GM21360 (cell line): ENCODE results near the gene PPP2R2C.

Experiments
- ATAC-seq: cut with Tn5 transposase; IDR thresholded peaks from one replicate; pipeline ENCODE4 v1.9.1; 2021; ENCODE audit warnings: mild to moderate bottlenecking, moderate library complexity; ENCODE audit not compliant: unreplicated experiment

Gene PPP2R2C

DNA sequence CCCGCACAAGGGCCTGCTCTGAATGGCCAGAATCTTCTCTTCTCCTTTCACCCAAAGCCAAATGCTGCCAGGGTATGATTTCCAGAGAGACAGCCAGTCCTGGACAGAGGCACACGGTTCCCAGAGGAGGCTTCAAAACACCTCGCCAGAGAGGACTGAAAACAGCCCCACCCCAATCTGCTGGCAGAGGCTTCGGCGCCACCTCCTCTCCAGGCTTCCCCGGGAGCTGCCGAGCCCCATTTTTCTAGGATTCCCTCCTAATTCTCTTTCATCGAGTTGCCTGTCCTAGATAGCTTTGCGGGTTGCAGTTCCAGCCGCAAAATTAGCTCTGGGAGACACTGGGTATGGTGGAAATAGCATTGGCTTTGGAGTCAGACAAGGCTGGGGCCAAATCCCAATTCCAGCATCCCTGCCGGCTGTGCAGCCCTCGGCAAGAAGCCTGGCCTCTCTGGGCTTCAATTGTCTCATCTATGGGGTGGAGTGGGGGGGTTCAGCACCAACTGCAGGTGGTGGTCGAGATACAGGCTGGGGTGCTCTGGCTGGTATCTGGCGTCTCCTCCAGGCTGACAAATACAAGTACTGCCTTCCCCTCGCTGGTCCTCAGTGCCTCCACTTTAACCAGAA is 22.6 kb downstream of the PPP2R2C start:
- no peak for ATAC-seq

DNA sequence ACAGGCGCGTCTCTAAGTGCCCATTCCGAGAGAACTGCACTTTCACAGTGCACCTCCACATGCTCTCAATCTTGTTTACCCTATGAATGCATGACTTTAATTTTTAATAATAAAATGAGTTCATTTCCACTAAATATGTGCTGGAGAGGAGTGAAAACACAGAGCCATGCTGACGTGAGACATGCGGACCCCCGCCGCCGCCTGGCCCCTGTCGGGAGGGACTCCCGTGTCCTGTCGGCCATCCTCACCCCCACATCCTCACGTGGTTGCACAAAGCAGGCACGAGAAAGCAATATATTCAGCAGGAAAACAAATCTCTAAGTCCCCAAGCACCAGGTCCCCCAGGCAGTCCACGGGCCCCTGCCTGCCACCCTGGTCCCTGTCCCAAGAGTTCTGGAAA is 23.1 kb downstream of the PPP2R2C start:
- ATAC-seq, result no peak

DNA sequence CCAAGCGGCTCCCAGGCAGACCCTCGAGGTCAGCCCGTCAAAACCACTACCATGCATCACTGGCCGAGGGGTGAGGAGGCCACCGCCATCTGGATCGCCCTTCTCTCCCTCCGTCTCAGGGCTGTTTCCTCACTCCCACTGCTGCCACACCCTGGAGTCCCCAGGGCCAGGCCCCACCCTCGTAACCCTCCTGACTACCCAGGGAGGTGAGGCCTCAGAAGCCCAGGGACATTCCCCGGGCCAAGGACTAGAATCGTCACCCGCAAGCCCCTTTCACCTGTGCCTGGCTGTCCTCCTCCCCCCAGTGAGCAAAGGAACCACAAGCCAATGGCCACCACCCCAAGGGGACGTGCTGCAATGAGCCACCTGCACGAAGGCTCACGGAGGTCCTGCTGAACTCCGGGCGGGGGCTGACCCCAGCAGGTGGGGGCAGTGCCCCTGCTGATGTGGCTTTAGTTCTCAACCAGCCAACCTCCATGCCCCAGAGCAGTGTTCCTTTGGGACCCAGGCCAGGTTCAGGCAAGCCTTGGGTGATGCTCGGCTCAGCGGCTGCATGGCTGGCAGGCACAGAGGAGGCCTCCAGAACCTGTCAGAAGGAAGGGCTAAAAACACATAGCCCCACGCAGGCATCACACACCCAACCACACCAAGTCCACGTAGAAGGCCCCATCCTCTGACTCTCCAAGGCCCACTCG is 23.8 kb downstream of the PPP2R2C start:
- no peak for ATAC-seq

DNA sequence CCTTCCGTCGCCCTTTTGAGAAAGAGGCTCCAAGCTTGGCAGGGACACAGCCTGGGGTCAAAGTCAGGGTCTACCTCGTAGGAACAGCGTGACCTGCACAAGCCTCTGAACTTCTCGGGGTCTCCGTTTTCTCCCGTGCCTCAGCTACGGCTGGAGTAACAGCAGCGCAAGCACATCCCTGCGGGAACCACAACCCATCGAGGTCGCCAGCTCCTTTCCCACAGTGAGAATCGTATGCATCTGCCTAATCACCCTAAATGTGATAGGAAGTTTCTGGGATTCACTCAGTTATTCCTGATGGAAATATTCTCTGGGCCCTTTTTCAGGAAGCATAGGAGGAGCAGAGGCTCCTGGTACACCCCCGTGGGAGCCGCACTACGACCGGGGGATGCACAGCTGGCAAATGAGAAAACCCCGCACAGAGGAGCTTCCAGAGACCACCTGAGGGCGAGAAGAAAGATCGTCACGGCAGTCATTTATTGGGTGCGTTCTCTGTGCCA is 24.7 kb downstream of the PPP2R2C start:
- no peak for ATAC-seq

DNA sequence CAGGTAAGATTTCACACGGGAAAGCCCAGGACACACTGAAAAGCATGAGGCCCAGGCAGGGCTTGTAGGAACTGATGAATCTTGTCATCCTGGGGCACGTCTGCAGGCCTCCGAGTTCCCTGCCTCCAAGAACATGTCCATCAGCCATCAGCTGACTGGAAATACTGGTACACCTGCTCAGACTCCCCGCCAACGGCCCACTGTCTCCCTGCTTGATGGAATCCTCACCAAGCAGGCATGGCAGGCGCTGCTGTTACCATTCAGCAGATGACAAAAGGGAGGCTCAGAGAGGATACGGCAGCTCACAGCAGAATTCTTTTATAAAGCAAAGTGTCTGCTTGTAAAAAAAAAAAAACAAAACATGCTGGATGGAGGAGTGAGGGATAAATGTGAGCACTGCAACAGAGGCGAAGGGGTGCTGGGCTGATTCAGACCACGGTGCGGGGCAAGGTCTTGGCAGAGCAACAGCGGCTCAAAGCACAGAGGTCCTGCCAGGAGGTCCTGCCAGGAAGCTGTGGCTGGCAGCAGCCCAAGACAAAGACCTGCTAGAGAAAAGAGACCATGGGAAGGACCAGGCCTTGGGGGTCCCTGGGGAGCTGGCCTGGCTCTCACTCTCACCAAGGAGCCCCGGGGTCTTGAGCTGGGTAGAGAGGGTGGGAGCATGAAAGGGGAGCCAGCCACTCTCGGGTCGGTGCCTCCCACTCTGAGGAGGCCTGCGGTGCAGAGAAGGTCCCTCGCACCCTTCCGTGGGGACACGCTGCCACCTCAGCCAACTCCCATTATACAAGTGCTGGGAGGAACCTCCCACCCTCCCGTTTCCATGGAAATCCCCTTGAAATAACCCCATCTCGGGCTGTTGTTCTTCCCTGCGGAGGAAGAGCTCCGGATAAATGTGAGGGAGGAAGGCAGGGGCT is 25.6 kb downstream of the PPP2R2C start:
- no peak for ATAC-seq

DNA sequence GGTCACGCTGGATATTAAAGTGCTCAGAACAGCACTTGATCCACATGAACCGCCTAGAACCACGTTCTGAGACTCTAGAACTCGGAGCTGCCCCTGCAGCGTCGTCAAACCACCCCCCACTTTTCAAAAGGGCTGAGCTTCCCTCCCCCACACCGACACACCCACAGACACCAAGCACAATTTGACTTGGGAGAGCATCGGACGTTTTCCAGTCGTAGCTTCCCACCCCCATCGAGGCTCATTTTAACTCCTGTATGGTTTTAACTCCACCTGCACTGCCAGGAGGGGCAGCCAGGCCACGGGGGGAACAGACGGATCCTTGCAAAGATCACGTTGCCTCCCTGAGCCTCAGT is 26.3 kb downstream of the PPP2R2C start:
- no peak for ATAC-seq

- ATAC-seq, result no peak
Observed at GRCh38 chr4:6445403-6446129, 26.8 kb downstream of the PPP2R2C start.

- no peak for ATAC-seq
Observed at GRCh38 chr4:6444582-6444981, 27.8 kb downstream of the PPP2R2C start.

- ATAC-seq, result no peak
Observed at GRCh38 chr4:6443035-6444023, 29.1 kb downstream of the PPP2R2C start.

GRCh38 chr4:6442555-6442954 is 29.9 kb downstream of the PPP2R2C start:
- ATAC-seq, result no peak

GRCh38 chr4:6441758-6442157 is 30.7 kb downstream of the PPP2R2C start:
- ATAC-seq, result no peak

GRCh38 chr4:6441202-6441582 is 31.2 kb downstream of the PPP2R2C start:
- ATAC-seq, result no peak

GRCh38 chr4:6440506-6441201 is 31.8 kb downstream of the PPP2R2C start:
- no peak for ATAC-seq

DNA sequence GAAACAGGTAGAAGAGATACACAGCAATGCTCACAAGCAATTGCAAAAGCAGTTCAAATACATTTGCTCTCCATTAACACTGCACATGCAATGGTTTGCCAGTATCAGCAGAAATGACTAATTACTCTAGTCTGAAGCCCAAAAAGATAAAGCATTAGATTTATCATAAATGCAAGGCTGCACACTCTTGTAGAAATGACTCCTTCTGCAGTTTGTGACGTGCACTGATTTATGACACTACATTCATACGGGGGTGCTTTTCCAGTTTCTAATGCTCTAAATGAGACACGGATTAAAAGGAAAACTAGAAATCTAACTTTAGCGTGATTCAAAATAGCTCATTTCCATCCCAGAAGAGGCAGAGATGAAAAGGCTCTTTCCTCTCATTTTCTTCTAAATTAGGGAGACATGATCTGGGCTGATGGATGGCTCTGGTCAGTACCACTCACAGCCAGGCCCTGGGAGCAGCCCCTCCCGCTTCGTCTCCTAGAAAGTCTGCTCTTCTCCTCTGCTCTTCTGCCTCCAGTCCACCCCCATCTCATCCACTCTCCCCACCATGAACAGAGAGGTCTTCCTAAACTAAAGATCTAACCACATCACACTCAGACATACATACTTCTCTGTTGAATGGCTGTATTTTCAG is 33.2 kb downstream of the PPP2R2C start:
- ATAC-seq, result no peak

- ATAC-seq, result no peak
Observed at GRCh38 chr4:6437826-6438238, 34.6 kb downstream of the PPP2R2C start.

- ATAC-seq, result no peak
Observed at GRCh38 chr4:6435010-6435409, 37.4 kb downstream of the PPP2R2C start.

DNA sequence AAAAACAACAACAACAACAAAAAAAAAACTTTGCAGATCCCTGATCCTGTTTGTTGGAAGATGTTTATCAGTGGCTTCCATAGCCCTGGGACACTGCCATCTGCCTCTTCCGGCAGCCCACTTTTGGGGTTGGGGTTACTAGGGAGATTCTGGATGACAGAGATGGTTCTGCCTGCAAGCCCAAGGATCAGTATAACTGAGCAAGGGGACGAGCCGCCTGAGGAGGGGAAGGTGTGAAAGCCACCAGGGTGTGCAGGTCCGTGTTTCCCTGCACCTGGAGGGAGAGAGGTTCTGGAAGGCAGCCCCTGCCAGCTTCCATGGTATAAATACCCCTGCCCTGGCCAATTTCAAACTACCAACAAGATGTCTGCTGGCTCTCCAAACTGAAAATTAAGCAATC is 41.5 kb downstream of the PPP2R2C start:
- ATAC-seq, result no peak

GRCh38 chr4:6427439-6428090 is 44.8 kb downstream of the PPP2R2C start:
- ATAC-seq, result no peak
